ENCODE measurements around the gene TRAF5.
"Not testable (repeated sequence)": the region's sequence is repeated elsewhere in the genome, so short reads cannot be mapped to it uniquely, and the experiment has no call there.

DNA sequence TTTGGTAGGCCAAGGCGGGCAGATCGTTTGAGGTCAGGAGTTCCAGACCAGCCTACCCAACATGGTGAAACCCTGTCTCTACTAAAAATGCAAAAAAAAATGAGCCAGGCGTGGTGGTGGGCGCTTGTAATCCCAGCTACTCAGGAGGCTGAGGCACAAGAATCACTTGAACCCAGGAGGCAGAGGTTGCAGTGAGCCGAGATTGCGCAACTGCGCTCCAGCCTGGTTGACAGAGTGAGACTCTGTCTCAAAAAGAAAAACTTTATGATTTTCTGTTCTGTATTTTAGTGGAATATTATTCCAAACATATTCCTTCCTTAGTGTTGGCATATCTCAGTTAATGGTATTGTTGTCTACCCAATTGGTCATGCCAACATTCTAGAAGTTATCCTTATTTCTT is 64.2 kb downstream of the TRAF5 start:
- not testable (repeated sequence) for TF ChIP-seq CTCF (IDR thresholded peaks at IDR 0.05; ENCODE audit: insufficient read depth, low read length, poor library complexity, severe bottlenecking); EZH2phosphoT487 (conservative IDR thresholded peaks at IDR 0.05; ENCODE audit: low read length)
